ENCODE measurements around the gene SCARB1. TPM values are rescaled to one million over a fixed set of nuclear protein-coding genes. Genes with fewer than 3 reads are reported as not detected.
A peak's percentile ranks its signal among the peaks of the same experiment; 100 is the strongest.

SCARB1 gene
- total and polyA plus RNA-seq, 2 of the 13 experiments (the other 11 are each of a cell fraction or from before 2014, with no cell fraction given): 63.4 to 160 TPM

GRCh38 chr12:124855275-124855957 lies 8.2 kb downstream of the SCARB1 start (continued):
- no peak for TF ChIP-seq EZH2 (conservative IDR thresholded peaks at IDR 0.05; ENCODE audit: low read depth, low read length)
- no peak for TF ChIP-seq ZNF878 (CRISPR knock-in tag; IDR thresholded peaks at IDR 0.05)
- 0 out of 2 replicates have a peak, but pooled peaks have one; percentile 24 for TF ChIP-seq FOXA3 (CRISPR knock-in tag; IDR thresholded peaks at IDR 0.05)
- no peak for TF ChIP-seq NR2C2 (CRISPR knock-in tag; IDR thresholded peaks at IDR 0.05; ENCODE audit: borderline replicate concordance)
- TF ChIP-seq MXD4 (CRISPR knock-in tag; IDR thresholded peaks at IDR 0.05): no peak
- no peak for TF ChIP-seq ZNF207 (IDR thresholded peaks at IDR 0.05; ENCODE audit: borderline replicate concordance)
- no peak for TF ChIP-seq DMTF1 (CRISPR knock-in tag; IDR thresholded peaks at IDR 0.05)
- no peak for TF ChIP-seq REST (IDR thresholded peaks at IDR 0.05; ENCODE audit: borderline replicate concordance in 1 of 2, low read depth in 1 of 2, low read length in 2 of 2)
- TF ChIP-seq HNRNPK (IDR thresholded peaks at IDR 0.05; ENCODE audit: low read depth, low read length, poor library complexity, severe bottlenecking): no peak
- TF ChIP-seq ZNF747 (CRISPR knock-in tag; IDR thresholded peaks at IDR 0.05; ENCODE audit: borderline replicate concordance): no peak
- TF ChIP-seq MBD4 (IDR thresholded peaks at IDR 0.05; ENCODE audit: borderline replicate concordance, low read length): no peak
- TF ChIP-seq PHF21A (CRISPR knock-in tag; IDR thresholded peaks at IDR 0.05): peak; percentile 56; the same call in 1 of the 2 replicates
- TF ChIP-seq ZNF607 (CRISPR knock-in tag; IDR thresholded peaks at IDR 0.05; ENCODE audit: borderline replicate concordance): no peak
- no peak for TF ChIP-seq NPAS2 (CRISPR knock-in tag; IDR thresholded peaks at IDR 0.05; ENCODE audit: borderline replicate concordance)
- TF ChIP-seq EP300 (IDR thresholded peaks at IDR 0.05; ENCODE audit: low read depth in 2 of 2, low read length in 2 of 2): no peak
- TF ChIP-seq EP300 (CRISPR knock-in tag; IDR thresholded peaks at IDR 0.05; ENCODE audit: borderline replicate concordance): no peak
- TF ChIP-seq ZNF800 (CRISPR knock-in tag; IDR thresholded peaks at IDR 0.05): no peak
- no peak for TF ChIP-seq SOX13 (IDR thresholded peaks at IDR 0.05)
- peak in 1 of 2 experiments; percentile 63; a peak in 2 of 4 replicates for TF ChIP-seq SOX13 (CRISPR knock-in tag; conservative IDR thresholded peaks at IDR 0.05 in 1 of 2, IDR thresholded peaks at IDR 0.05 in 1 of 2)
- no peak for TF ChIP-seq ZNF839 (CRISPR knock-in tag; IDR thresholded peaks at IDR 0.05; ENCODE audit: borderline replicate concordance)
- TF ChIP-seq ZBTB38 (CRISPR knock-in tag; IDR thresholded peaks at IDR 0.05): no peak
- no peak for TF ChIP-seq ZNF652 (CRISPR knock-in tag; IDR thresholded peaks at IDR 0.05; ENCODE audit: borderline replicate concordance, low read depth)
- TF ChIP-seq CCDC6 (CRISPR knock-in tag; IDR thresholded peaks at IDR 0.05): no peak
